HG02884 (cell line): Measurements from ENCODE around the gene CAMTA1.

Experiments used
- ATAC-seq: cut with Tn5 transposase; IDR thresholded peaks from one replicate; pipeline ENCODE4 v1.9.1; 2021; ENCODE audit warnings: mild to moderate bottlenecking, moderate library complexity; ENCODE audit not compliant: unreplicated experiment

Gene CAMTA1

DNA sequence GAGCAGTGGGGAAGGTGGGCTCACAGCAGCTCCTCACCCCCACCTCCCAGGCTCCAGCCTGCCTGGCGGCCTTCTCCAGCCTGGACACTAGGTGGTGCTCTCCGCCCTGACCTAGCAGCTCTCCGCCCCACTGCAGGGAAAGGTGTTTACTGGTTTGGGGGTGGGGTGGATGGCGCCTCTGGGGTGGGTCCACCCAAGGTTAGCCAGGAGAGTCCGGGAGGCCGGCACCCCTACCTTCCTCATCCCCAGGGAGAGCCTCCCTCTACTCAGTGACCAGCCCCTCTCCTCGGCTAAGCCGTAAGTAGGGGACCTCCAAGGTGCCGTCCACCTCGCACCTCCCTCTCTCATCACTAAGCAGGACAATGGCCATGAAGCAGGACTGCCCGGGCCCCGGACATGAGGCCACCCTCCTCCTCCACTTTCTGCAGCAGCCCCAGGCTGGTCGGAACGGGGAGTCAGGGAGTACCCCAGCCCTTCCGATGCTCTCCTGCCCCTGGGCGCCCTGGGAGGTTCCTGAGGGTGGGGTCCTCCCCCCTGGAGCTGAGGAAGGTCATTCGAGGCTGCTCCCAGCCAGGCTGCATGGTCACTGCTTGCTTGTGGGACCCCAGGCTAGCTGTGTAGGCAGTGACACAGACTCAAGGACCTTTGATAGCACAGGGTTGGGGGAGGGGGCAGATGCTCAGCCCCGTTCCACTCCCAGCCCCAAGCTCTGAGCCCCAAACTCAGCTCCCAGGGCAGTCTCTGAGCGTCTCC is 884.5 kb downstream of the CAMTA1 start:
- ATAC-seq = no peak

DNA sequence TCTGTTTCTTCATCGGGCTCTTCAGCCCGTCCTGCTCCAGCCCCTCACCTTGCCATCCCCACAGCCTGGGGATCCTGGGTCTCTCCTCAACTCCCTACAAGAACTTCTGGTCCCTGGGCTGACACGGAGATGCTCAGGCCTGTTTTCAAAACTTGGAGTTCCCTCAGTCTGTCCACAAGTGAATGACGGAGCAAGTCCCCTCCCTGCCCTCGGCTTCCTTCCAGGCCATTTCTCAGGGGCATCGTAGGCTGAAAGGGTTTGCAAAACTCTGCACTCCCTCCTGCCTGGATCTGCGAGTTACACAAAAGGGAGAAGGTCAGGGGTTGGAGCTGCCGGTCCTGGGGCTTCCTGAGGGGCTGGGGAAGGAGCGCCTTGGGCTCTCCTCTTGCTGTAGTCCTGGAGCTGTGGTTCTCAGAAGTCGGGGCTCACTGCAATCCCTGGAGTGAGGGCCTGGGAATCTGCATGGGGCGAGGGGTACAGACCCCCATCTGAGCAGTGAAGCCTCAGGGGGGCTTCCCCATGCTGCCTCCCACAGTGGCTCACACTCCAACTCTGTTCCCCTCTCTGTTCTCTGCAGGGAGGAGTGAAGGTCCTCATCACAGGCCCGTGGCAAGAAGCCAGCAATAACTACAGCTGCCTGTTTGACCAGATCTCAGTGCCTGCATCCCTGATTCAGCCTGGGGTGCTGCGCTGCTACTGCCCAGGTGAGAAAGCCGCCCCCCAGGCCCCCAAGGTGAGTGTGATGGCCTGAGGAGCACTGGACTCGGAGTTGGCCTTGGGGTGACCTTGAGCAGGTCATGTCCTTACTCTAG is 885.3 kb downstream of the CAMTA1 start:
- ATAC-seq = no peak

DNA sequence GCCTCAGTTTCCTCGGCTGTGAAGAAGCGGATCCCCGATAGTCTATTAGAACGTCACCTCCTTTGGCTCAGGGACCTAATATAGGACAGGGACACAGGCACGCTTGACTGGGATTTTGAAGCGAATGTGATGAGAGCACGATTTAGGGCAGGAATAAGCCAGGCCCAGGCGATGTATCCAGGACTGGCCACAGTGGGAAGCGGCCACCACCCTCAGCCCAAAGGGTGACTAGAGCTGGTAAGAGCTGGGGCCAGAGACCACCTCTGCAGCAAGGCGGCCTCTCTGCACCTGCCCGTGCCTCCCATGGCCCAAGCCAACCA is 885.9 kb downstream of the CAMTA1 start:
- ATAC-seq = no peak

DNA sequence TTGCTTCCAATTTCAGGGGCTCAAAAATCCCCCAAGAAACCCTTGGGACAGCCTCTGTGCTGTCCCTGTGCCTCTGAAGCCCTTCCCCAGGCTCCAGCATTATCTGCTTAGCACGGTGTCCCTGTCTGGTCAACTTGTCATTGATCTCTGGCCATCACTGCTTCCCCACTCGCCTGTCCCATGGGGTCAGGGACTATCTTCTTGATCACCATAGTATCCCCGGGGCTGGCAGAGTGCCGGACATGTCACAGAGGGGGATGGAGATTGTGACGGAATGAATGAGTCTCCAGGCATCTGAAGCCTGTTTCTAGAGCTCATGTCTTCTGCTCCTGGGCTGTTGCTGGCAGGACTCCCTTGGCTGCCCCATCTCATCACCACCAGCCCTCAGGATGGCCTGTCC is 886.4 kb downstream of the CAMTA1 start:
- ATAC-seq = no peak

GRCh38 chr1:7672864-7673263 is 887.6 kb downstream of the CAMTA1 start:
- ATAC-seq = no peak

DNA sequence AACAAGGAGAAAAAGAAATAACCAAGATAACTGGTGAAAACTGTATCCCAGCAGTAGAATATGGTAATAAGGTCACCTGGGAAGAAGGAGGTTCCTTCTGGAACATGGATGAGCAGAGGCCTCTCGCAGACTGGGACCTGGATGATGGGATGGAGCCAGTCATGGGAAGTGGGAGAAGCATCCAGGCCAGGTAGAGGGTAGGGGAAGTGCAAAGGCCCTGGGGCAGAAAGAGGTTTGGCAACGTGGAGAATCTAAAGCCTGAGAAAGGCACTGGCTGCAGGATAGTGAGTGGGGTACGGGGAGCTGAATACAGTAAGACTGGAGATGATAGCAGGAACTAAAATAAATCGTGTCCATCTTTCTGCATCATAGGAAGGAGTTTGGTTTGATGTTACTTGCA is 889.7 kb downstream of the CAMTA1 start:
- no peak for ATAC-seq

DNA sequence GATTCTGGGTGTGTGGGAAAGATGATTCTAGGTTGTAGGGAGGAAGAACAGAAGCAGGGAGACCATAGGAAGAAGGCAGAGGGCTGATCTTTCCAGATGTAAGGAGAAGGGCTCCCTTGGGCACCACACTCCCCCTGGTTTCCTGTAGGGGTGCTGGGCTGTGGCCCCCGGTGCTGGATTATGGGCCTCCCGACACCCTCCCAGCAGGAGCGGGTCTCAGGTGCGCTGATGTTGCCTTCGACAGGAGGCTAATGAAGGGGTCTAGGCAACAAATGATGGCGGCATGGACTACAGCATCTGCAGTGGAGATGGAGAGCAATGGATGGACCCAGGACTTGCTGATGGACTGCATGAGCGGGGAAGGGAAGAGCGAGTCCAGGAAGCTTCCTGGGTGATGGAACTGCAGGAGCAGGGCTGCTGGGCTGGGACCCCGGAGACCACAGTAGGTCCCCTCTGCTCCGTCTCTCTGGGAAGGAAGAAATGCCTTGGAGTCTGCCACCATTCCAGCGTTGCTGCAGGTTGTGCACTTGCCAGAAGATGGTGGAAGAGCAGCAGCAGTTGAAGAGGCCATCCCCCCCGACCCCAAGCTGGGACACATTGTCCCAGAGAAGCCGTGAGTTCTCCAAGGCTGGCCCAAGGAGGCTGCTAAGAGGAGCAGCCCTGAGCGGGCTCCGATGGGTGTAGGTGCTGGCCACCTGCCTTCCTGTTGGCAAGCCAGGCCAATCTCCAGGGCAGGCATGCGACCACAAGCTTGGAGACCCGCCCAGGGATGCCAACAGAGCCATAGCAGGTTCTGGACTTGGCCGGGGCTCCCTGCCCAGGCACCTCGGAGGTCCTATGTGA is 890.4 kb downstream of the CAMTA1 start:
- ATAC-seq = no peak

DNA sequence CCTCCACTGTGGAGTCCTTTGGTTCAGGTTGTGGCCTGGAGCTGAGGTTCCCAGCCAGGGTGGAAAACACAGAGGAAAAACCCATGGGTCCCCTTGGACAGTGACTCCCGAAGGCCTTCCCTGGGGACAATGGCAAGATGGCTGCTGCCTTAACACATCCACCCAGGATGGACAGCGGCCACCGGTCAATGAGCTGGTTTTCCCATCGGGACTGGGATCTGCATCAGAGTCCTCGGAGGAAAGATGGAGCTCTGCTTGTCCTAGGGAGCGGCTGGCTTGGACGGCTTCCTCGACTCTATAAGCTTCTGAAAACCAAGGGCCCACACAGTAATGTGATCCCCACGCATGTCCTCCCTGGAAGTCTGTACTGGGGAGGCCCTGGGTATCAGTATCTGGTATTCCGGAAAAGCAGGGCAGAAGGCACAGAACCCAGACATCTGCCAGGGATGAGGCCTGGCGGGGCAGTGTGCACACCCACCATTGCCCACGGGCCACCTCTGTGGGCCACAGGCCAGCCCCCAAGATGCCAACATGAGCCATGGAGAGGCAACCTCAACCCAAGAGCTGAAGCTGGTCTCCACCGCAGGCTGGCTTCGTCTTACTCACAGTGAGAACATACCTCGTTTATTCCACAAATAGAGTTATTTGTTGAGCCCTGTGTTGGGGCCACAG is 891.2 kb downstream of the CAMTA1 start:
- ATAC-seq = no peak

GRCh38 chr1:7677111-7677510 is 891.9 kb downstream of the CAMTA1 start:
- ATAC-seq = no peak

DNA sequence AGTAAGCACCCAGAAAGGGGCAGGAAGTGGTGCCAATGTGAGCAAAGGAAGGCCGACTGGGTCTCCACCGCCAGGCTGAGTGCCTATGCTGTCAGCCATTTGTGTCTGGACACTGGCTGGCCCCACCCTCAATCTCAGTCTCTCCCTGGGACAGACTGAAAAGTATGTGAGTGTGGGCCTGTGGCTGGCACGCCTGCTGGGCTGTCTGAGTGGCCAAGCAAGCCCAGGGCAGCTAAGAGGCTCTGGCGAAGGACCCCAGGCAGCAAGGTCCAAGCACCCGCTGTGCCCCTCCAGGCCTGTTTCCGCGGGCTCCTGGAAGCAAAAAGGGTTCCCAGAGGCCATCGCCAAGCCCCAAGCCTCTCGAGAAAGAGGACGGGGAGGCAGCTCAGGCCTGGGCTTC is 892.6 kb downstream of the CAMTA1 start:
- no peak for ATAC-seq

DNA sequence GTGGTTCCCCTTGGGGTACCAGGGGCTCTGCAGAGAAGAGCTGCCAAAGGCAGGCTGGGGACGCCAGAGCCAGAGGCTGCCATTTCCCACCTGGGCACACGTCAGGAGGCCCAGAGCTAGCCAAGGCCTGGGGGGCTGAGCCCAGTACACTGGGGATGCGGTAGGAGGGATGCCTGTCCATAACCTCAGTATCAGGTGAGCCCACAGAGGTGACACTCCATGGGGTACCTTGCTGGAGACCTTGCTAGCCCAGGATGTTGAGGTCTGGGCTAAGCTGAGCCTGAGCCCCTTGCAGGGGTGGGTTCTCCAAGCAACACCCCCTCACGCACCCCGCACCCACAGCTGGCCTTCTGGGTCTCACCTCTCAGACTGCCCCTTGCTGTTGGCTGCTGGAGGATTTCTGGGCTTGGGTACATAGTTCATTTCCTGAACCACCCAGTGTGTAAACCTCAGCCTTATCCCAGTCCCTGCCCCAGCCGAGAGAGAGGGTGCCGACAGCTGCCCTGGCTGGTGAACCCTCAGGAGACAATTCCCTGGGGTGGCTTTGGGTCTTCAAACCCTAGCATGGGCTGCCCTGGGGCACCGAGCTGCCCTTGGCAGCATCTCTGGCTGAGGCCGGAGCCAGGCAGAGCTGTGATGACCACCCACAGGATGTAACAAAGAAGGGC is 893.4 kb downstream of the CAMTA1 start:
- no peak for ATAC-seq

DNA sequence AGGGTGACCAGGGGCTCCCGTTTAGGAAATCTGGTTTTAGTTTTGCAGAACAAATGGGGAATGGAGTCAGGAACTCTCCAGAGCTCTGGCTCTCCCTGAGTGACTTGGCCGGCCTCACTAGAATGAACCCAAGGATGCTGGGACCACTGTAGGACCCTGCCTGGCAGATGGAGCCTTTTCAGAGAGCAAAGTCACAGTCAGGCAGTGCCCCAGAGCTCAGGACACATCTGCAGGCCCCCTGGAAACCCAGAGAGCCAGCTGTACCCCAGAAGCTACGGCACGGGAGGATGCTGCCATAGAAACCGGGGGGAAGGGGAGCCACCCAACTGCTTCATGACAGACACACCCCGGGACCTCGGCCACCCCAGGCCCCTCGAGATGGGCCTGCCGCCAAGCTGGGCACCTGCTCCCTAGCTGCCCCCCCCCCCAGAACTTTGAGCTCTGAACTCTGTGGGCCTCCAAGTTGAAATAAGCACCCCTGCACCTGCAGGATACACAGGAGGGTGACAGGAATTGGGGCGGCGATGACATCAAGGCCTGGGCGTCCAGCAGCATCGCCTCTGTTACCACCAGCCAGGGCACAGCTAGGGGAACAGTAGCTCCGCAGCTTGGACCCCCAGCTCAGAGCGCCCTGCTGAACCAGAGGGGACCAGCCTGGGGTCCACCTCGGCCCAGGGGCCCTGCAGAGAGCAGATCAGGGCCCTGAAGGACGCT is 894.1 kb downstream of the CAMTA1 start:
- no peak for ATAC-seq

- ATAC-seq = no peak
Measured at GRCh38 chr1:7679873-7680206, 894.6 kb downstream of the CAMTA1 start.

DNA sequence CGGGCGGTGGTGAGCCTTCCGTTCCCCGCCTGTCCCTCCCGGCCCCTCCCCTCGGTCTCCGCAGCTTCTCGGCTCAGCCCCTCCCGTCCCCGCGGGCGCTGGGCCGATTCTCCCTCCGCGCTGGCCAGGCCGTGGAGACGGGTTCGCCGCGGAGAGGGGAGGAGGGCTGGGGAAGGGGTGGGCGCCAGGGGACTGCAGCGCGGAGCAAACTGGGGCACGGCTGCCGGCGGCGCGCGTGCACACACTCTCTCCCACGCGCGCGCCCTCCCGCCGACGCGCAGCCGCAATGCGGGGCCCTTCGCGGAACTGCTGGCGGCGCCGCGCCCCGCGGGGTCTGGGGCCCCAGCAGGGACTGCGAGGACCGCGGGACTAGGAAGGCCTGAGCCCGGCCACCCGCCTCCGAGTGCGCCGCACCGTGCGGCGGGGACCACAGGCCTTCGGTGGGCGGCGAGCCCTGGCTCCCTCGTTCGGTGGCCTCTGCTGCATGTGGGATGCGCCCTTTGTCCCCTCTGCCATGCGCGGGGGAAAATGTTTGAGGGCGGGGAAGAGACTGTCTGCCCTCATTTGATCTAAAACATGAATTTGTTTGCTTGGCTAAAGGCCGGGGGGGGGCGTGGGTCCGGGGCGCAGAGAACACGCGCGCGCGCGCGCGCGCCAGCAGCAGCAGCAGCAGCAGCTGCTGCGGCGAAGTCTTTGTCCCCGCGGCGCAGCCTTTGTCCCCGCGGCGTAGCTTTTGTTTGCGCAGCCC is 895.1 kb downstream of the CAMTA1 start:
- no peak for ATAC-seq

- no peak for ATAC-seq
Measured at GRCh38 chr1:7680955-7681268, 895.7 kb downstream of the CAMTA1 start.

DNA sequence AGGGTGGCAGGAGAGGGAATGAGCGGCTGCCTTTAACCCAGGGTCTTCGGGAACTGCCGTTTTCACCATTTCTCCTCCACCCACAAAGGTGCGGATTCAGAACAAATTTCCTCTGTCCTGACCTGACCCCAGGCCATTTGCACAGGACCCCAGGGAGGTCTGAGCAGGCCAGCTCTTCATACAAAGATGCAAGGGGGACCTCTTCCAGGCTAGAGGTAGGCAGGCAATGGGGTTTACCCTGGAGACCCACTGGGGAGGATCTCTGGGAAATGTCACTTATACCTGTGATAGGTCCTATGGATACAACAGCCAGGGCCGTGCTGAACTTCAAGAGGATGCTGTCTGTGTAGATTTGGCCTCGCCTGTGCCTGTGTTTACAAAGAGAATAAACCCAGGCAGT is 896.1 kb downstream of the CAMTA1 start:
- no peak for ATAC-seq

DNA sequence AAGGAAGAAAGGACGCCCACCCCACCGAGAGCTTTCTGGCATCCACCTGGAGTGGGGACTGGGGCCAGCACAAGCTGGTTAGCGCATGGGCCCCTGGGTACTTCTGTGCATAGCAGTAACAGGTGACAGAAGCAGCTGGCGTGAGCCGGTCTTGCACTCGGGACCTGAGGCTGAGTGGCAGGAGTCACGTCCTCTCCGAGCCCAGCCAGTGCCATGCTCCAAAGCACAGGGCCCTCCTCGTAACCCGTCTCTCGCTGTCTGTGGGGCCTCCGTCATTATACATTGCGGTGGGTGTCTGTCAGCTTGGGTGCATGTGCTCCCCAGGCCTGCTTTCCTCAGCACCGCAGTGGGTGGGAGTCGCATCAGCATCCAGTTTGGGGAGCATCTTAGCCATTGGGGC is 898.3 kb downstream of the CAMTA1 start:
- no peak for ATAC-seq

- no peak for ATAC-seq
Measured at GRCh38 chr1:7684132-7684531, 898.9 kb downstream of the CAMTA1 start.

- no peak for ATAC-seq
Measured at GRCh38 chr1:7684861-7685635, 899.8 kb downstream of the CAMTA1 start.
